Prostate gland (tissue), 2 donors: Measurements from ENCODE around the gene TNFSF10. TPM values are rescaled to one million over a fixed set of nuclear protein-coding genes. Genes with fewer than 3 reads are reported as not detected.

Experiments used
- DNase-seq: peaks from one replicate; pipeline ENCODE4 v3.0.0-alpha.2; 2019; ENCODE audit warnings: low spot score
- H3K27ac ChIP-seq, 2 donors: fragments of 200-600 bp; sonication (generic); 2 replicates each; pipeline ENCODE4 v1.5.1; 2017 to 2019
- H3K27me3 ChIP-seq: fragments of 200-600 bp; sonication (generic); replicated peaks from 2 replicates; pipeline ENCODE4 v1.5.1; 2019; ENCODE audit not compliant: insufficient read depth
- H3K36me3 ChIP-seq, 2 donors: fragments of 200-600 bp; sonication (generic); 1 replicate in 1 of 2; 2 replicates in 1 of 2; pipeline versions ENCODE4 v1.5.1 to v1.8.1; 2017 to 2019
- H3K4me1 ChIP-seq: fragments of 200-600 bp; sonication (generic); replicated peaks from 2 replicates; pipeline ENCODE4 v1.5.1; 2019
- H3K4me3 ChIP-seq, 2 donors: fragments of 200-600 bp; sonication (generic); 2 replicates each; pipeline ENCODE4 v1.5.1; 2017 to 2019
- H3K9me3 ChIP-seq: fragments of 200-600 bp; sonication (generic); 2 replicates; pipeline ENCODE4 v1.5.1; 2017
- CTCF ChIP-seq, 4 experiments: fragments of 200-600 bp in 2 of 4; fragments of 450-650 bp in 2 of 4; sonication (generic) in 2 of 4; IDR thresholded peaks; 1 replicate in 3 of 4; 2 replicates in 1 of 4; pipeline ENCODE4 v1.5.1; 2016 to 2019; ENCODE audit warnings: antibody characterized with exemption in 4 of 4, mild to moderate bottlenecking in 2 of 4, moderate library complexity in 2 of 4
- POLR2A ChIP-seq: fragments of 450-650 bp; IDR thresholded peaks from one replicate; pipeline ENCODE4 v1.6.1; 2016; ENCODE audit warnings: antibody characterized with exemption, mild to moderate bottlenecking
- POLR2AphosphoS5 ChIP-seq: sonication (generic); formaldehyde crosslinking; IDR thresholded peaks from one replicate; pipeline ENCODE4 v1.6.1; 2017; ENCODE audit warnings: antibody characterized with exemption
- whole genome bisulfite sequencing: methylation state at CpG from one replicate; pipeline ENCODE4 v1.1.5; 2018; 5-methylcytosine and 5-hydroxymethylcytosine counted together
- intact Hi-C: fragments of 100-400 bp; cut with DNase I; formaldehyde crosslinking; loops from one replicate; pipeline ENCODE4 v1.14.2; 2022
- total RNA-seq, 2 donors: library from RNA; depleted of rRNA; stranded (reverse); fragments of >200 nt; gene quantifications; one replicate each; pipeline ENCODE4 v1.1.0, GENCODE V29; 2016

The TNFSF10 gene
- total RNA-seq, 2 donors from 2014 or later: 70.6 to 126 TPM

- H3K4me3 ChIP-seq: no peak overlapping the region
- H3K4me1 ChIP-seq: no peaks in the 10 kb centered on the region
- peak; percentile 52 for DNase-seq
- no peaks in the 10 kb centered on the region for H3K27me3 ChIP-seq
- H3K27ac ChIP-seq: peak overlapping the region; percentile 69 to 73
- 6% methylated on average over 8 of the region's 8 CpGs for WGBS
- H3K9me3 ChIP-seq: no peaks in the 10 kb centered on the region
- TF ChIP-seq POLR2AphosphoS5: peak; percentile 83
- no peak for TF ChIP-seq POLR2A
- no peak for TF ChIP-seq CTCF (IDR thresholded peaks at IDR 0.05)
- H3K36me3 ChIP-seq: no peaks in the 10 kb centered on the region
- intact Hi-C loops: no loop called here
Measured at GRCh38 chr3:172562871-172563865, 39.9 kb upstream of the TNFSF10 start.

- H3K27ac ChIP-seq: peak overlapping the region; percentile 69 to 73
- WGBS: 88% methylated on average over 12 of the region's 12 CpGs
- H3K36me3 ChIP-seq: no peaks in the 10 kb centered on the region
- no peaks in the 10 kb centered on the region for H3K4me1 ChIP-seq
- no peaks in the 10 kb centered on the region for H3K9me3 ChIP-seq
- H3K27me3 ChIP-seq: no peaks in the 10 kb centered on the region
- TF ChIP-seq CTCF (IDR thresholded peaks at IDR 0.05) (no peak), POLR2A (no peak), POLR2AphosphoS5 (no peak)
- intact Hi-C loops: no loop called here
- no peak overlapping the region for H3K4me3 ChIP-seq
- DNase-seq: no peak
Measured at GRCh38 chr3:172561897-172562640, 38.8 kb upstream of the TNFSF10 start.

GRCh38 chr3:172560586-172560985, 37.4 kb upstream of the TNFSF10 start:
- no peaks in the 10 kb centered on the region for H3K36me3 ChIP-seq
- H3K9me3 ChIP-seq: no peaks in the 10 kb centered on the region
- H3K4me1 ChIP-seq: no peaks in the 10 kb centered on the region
- H3K4me3 ChIP-seq: no peak overlapping the region
- no peak overlapping the region for H3K27ac ChIP-seq
- no peaks in the 10 kb centered on the region for H3K27me3 ChIP-seq
- no peak for DNase-seq
- WGBS: 80% methylated on average over 1 of the region's 1 CpG
- no peak for TF ChIP-seq CTCF (IDR thresholded peaks at IDR 0.05)
- no peak for TF ChIP-seq POLR2A
- TF ChIP-seq POLR2AphosphoS5: no peak
- intact Hi-C loops: no loop called here

GRCh38 chr3:172560026-172560425, 36.8 kb upstream of the TNFSF10 start:
- Histone ChIP-seq H3K36me3 (no peaks in the 10 kb centered on the region), H3K9me3 (no peaks in the 10 kb centered on the region), H3K4me1 (no peaks in the 10 kb centered on the region), H3K27me3 (no peaks in the 10 kb centered on the region), H3K27ac (no peak overlapping the region), H3K4me3 (no peak overlapping the region)
- WGBS: 74% methylated on average over 4 of the region's 4 CpGs
- TF ChIP-seq POLR2AphosphoS5 (peak; percentile 16), CTCF (IDR thresholded peaks at IDR 0.05) (no peak)
- intact Hi-C loops: no loop called here
- no peak for DNase-seq
